ENCODE measurements around the gene PRKCE. TPM values are rescaled to one million over a fixed set of nuclear protein-coding genes. Genes with fewer than 3 reads are reported as not detected.

Gene PRKCE
- total and polyA plus RNA-seq, 3 donors from 2014 or later = 27.4 to 35.8 (median 33.1) TPM

DNA sequence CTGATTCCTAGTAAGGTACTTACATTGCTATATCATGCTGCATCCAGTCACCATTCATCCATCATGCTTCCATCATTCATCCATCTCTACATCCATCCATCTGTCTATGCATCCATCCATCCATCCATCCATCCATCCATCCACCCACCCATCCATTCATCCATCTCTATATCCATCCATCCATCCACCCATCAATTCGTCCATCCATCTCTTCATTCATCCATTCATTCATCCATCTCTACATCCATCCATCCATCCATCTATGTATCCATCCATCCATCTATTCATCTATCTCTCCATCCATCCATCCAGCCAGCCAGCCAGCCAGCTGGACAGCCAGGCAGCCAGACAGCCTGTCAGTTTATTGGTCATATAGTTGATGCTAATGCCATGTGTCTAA lies 20.7 kb downstream of the PRKCE start:
- 94 to 97% methylated on average over 1 of the region's 1 CpG for WGBS, 2 donors
- intact Hi-C loops (cut with DNase I; ENCODE audit: low total_unique reads) = no loop called here
- Histone ChIP-seq H3K4me3 (no peak overlapping the region), H3K9me3 (no peaks in the 10 kb centered on the region), H3K27me3 (no peaks in the 10 kb centered on the region), H3K27ac (no peak overlapping the region), H3K36me3 (ENCODE audit: low read depth, missing control alignments) (no peaks in the 10 kb centered on the region), H3K4me1 (peaks cover 32% of the 10 kb centered on the region)
- no peak for DNase-seq
- TF ChIP-seq CTCF (IDR thresholded peaks at IDR 0.05) (no peak), POLR2A (IDR thresholded peaks at IDR 0.05) (no peak)

- Histone ChIP-seq H3K27me3 (no peaks in the 10 kb centered on the region), H3K4me1 (peaks cover 25% of the 10 kb centered on the region), H3K9me3 (no peaks in the 10 kb centered on the region), H3K36me3 (ENCODE audit: low read depth, missing control alignments) (no peaks in the 10 kb centered on the region), H3K27ac (no peak overlapping the region), H3K4me3 (no peak overlapping the region)
- intact Hi-C loops (cut with DNase I; ENCODE audit: low total_unique reads) = no loop called here
- WGBS, 2 donors = 88 to 93% methylated on average over 5 of the region's 5 CpGs
- DNase-seq = no peak
- TF ChIP-seq CTCF (IDR thresholded peaks at IDR 0.05) = no peak
- no peak for TF ChIP-seq POLR2A (IDR thresholded peaks at IDR 0.05)
These were observed 22.8 kb downstream of the PRKCE start for GRCh38 chr2:45674035-45674816.

GRCh38 chr2:45675263-45675812 lies 23.9 kb downstream of the PRKCE start:
- H3K27ac ChIP-seq = no peak overlapping the region
- no peaks in the 10 kb centered on the region for H3K36me3 ChIP-seq (ENCODE audit: low read depth, missing control alignments)
- DNase-seq = no peak
- intact Hi-C loops (cut with DNase I; ENCODE audit: low total_unique reads) = no loop called here
- no peaks in the 10 kb centered on the region for H3K27me3 ChIP-seq
- TF ChIP-seq POLR2A (IDR thresholded peaks at IDR 0.05) (no peak), CTCF (IDR thresholded peaks at IDR 0.05) (no peak)
- no peaks in the 10 kb centered on the region for H3K9me3 ChIP-seq
- peaks cover 21% of the 10 kb centered on the region for H3K4me1 ChIP-seq
- 52 to 54% methylated on average over 5 of the region's 5 CpGs for WGBS, 2 donors
- no peak overlapping the region for H3K4me3 ChIP-seq

DNA sequence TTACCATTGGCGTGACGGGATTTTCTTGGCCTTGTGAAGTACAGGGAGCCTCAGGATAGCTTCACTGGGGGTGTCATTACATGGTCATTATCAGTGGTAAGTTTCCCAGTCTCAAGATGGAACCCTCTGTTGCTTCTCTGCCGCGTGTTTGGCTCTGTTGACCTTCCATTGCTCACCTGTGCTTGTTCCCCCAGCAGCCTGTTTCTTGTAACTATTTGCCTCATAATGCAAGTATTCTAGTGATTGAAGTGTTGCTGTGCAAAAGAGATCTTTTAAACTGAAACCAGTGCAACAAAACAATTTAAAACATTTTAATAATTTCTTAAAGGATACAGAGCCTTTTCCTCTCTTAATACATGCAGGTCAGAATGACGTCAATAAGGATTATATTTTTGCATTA lies 24.6 kb downstream of the PRKCE start:
- H3K4me1 ChIP-seq = peaks cover 21% of the 10 kb centered on the region
- intact Hi-C loops (cut with DNase I; ENCODE audit: low total_unique reads) = no loop called here
- TF ChIP-seq CTCF (IDR thresholded peaks at IDR 0.05) = no peak
- no peak for TF ChIP-seq POLR2A (IDR thresholded peaks at IDR 0.05)
- DNase-seq = no peak
- H3K27me3 ChIP-seq = no peaks in the 10 kb centered on the region
- no peaks in the 10 kb centered on the region for H3K9me3 ChIP-seq
- WGBS, 2 donors = 86% methylated on average over 5 of the region's 5 CpGs
- H3K36me3 ChIP-seq (ENCODE audit: low read depth, missing control alignments) = no peaks in the 10 kb centered on the region
- H3K27ac ChIP-seq = no peak overlapping the region
- no peak overlapping the region for H3K4me3 ChIP-seq
